ENCODE data around the gene FIBIN.

FIBIN gene

GRCh38 chr11:26985943-26986342, 8.0 kb upstream of the FIBIN start:
- Histone ChIP-seq H3K27me3 (ENCODE audit: control insufficient read depth, low read length) (no peaks in the 10 kb centered on the region), H4K20me1 (ENCODE audit: control insufficient read depth, insufficient read depth, low read depth, low read length) (no peaks in the 10 kb centered on the region), H3K79me2 (ENCODE audit: control insufficient read depth, low read length) (no peaks in the 10 kb centered on the region), H3F3A (ENCODE audit: control insufficient read depth, insufficient read depth) (no peaks in the 10 kb centered on the region), H3K9me2 (replicated peaks; ENCODE audit: control insufficient read depth, low read length) (no peaks in the 10 kb centered on the region), H3K4me2 (ENCODE audit: low read length) (no peak overlapping the region), H3K27ac (ENCODE audit: low read depth, low read length) (no peak overlapping the region), H3K36me3 (ENCODE audit: control insufficient read depth, low read length) (no peaks in the 10 kb centered on the region), H3K4me1 (ENCODE audit: control insufficient read depth, low read length) (no peaks in the 10 kb centered on the region), H3K4me3 (ENCODE audit: low read length) (no peak overlapping the region), H3K9me3 (ENCODE audit: control insufficient read depth, insufficient read depth, low read length) (no peaks in the 10 kb centered on the region)
- TF ChIP-seq CTCF (IDR thresholded peaks at IDR 0.05; ENCODE audit: low read depth, low read length, poor library complexity, severe bottlenecking) (no peak), EZH2phosphoT487 (IDR thresholded peaks at IDR 0.05; ENCODE audit: borderline replicate concordance, low read length) (no peak)

- Histone ChIP-seq H3K9me2 (replicated peaks; ENCODE audit: control insufficient read depth, low read length) (no peaks in the 10 kb centered on the region), H3F3A (ENCODE audit: control insufficient read depth, insufficient read depth) (no peaks in the 10 kb centered on the region), H3K4me3 (ENCODE audit: low read length) (no peak overlapping the region), H4K20me1 (ENCODE audit: control insufficient read depth, insufficient read depth, low read depth, low read length) (no peaks in the 10 kb centered on the region), H3K4me2 (ENCODE audit: low read length) (no peak overlapping the region), H3K27me3 (ENCODE audit: control insufficient read depth, low read length) (no peaks in the 10 kb centered on the region), H3K36me3 (ENCODE audit: control insufficient read depth, low read length) (no peaks in the 10 kb centered on the region), H3K79me2 (ENCODE audit: control insufficient read depth, low read length) (no peaks in the 10 kb centered on the region), H3K27ac (ENCODE audit: low read depth, low read length) (no peak overlapping the region), H3K9me3 (ENCODE audit: control insufficient read depth, insufficient read depth, low read length) (no peaks in the 10 kb centered on the region), H3K4me1 (ENCODE audit: control insufficient read depth, low read length) (no peaks in the 10 kb centered on the region)
- no peak for TF ChIP-seq CTCF (IDR thresholded peaks at IDR 0.05; ENCODE audit: low read depth, low read length, poor library complexity, severe bottlenecking)
- no peak for TF ChIP-seq EZH2phosphoT487 (IDR thresholded peaks at IDR 0.05; ENCODE audit: borderline replicate concordance, low read length)
Measured at GRCh38 chr11:26987272-26987671, 6.6 kb upstream of the FIBIN start.

- TF ChIP-seq EZH2phosphoT487 (IDR thresholded peaks at IDR 0.05; ENCODE audit: borderline replicate concordance, low read length) (no peak), CTCF (IDR thresholded peaks at IDR 0.05; ENCODE audit: low read depth, low read length, poor library complexity, severe bottlenecking) (no peak)
- Histone ChIP-seq H3K79me2 (ENCODE audit: control insufficient read depth, low read length) (no peaks in the 10 kb centered on the region), H3K9me3 (ENCODE audit: control insufficient read depth, insufficient read depth, low read length) (no peaks in the 10 kb centered on the region), H3K4me1 (ENCODE audit: control insufficient read depth, low read length) (no peaks in the 10 kb centered on the region), H3K4me3 (ENCODE audit: low read length) (no peak overlapping the region), H3K27me3 (ENCODE audit: control insufficient read depth, low read length) (no peaks in the 10 kb centered on the region), H3K4me2 (ENCODE audit: low read length) (no peak overlapping the region), H4K20me1 (ENCODE audit: control insufficient read depth, insufficient read depth, low read depth, low read length) (no peaks in the 10 kb centered on the region), H3F3A (ENCODE audit: control insufficient read depth, insufficient read depth) (no peaks in the 10 kb centered on the region), H3K27ac (ENCODE audit: low read depth, low read length) (no peak overlapping the region), H3K9me2 (replicated peaks; ENCODE audit: control insufficient read depth, low read length) (no peaks in the 10 kb centered on the region), H3K36me3 (ENCODE audit: control insufficient read depth, low read length) (no peaks in the 10 kb centered on the region)
Measured at GRCh38 chr11:26987731-26988130, 6.2 kb upstream of the FIBIN start.

All from DOHH2 (cell line).